ENCODE results near the gene ZNF625.

DNA sequence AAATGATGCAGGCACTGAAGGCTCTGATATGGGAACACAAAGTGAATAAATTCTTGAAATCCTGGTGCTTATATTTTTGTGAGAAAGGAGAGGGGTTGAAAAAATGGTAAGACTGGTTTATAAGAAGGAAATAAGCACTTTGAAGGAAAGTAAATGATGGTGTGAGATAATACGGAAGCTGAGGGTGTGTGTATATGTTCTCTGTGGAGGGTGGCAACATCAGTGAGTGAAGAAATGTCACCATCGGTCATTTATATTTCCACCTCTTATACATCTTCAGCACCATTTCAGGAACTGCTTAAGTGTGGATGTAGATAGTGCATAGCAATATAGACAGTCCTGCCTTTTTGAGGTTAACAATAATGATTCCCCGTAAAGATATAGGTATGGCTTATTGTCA, 23.8 kb upstream of the ZNF625 start:
- TF ChIP-seq, protein P1, sequence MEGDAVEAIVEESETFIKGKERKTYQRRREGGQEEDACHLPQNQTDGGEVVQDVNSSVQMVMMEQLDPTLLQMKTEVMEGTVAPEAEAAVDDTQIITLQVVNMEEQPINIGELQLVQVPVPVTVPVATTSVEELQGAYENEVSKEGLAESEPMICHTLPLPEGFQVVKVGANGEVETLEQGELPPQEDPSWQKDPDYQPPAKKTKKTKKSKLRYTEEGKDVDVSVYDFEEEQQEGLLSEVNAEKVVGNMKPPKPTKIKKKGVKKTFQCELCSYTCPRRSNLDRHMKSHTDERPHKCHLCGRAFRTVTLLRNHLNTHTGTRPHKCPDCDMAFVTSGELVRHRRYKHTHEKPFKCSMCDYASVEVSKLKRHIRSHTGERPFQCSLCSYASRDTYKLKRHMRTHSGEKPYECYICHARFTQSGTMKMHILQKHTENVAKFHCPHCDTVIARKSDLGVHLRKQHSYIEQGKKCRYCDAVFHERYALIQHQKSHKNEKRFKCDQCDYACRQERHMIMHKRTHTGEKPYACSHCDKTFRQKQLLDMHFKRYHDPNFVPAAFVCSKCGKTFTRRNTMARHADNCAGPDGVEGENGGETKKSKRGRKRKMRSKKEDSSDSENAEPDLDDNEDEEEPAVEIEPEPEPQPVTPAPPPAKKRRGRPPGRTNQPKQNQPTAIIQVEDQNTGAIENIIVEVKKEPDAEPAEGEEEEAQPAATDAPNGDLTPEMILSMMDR (IDR thresholded peaks at IDR 0.05; ENCODE audit: insufficient read depth, low read length, poor library complexity, severe bottlenecking), result no peak
- TF ChIP-seq EZH2phosphoT487 (conservative IDR thresholded peaks at IDR 0.05; ENCODE audit: low read length), result no peak

All from SU-DHL-6 (cell line).